GM12878 (cell line): ENCODE measurements around the gene PRKG1. TPM values are rescaled to one million over a fixed set of nuclear protein-coding genes. Genes with fewer than 3 reads are reported as not detected.

Experiments
- ATAC-seq: fragments of 200-7000 bp; cut with Tn5 transposase; 3 replicates; pipeline ENCODE4 v1.9.1; 2020; ENCODE audit warnings: mild to moderate bottlenecking, moderate library complexity
- BruUV-seq: library from RNA; stranded (reverse); fragments of 400-500 nt; replicated peaks from 2 replicates; lab custom pipeline; 2021; lab: Mats Ljungman, UMichigan
- CTCF ChIA-PET: fragments of 300-600 bp; sonication (Branson Sonifier 250); formaldehyde crosslinking; extraction: SDS; loops from one replicate; lab custom pipeline; 2021; ENCODE audit warnings: inconsistent platforms; lab: Yijun Ruan, JAX
- POLR2A ChIA-PET: fragments of 350-600 bp; formaldehyde crosslinking; extraction: SDS; loops from one replicate; lab custom pipeline; 2021; ENCODE audit warnings: inconsistent platforms; lab: Charles Lee
- RAD21 ChIA-PET: fragments of 300-600 bp; sonication (Branson Sonifier 250); formaldehyde crosslinking; loops from one replicate; lab custom pipeline; 2023; ENCODE audit warnings: antibody characterized with exemption; ENCODE audit not compliant: unreplicated experiment; lab: Charles Lee
- SMC1A ChIA-PET: fragments of 300-600 bp; sonication (Branson Sonifier 250); formaldehyde crosslinking; loops from one replicate; lab custom pipeline; 2023; ENCODE audit not compliant: unreplicated experiment, uncharacterized antibody; lab: Charles Lee
- DNase-seq: peaks from one replicate; pipeline ENCODE4 v3.0.0-alpha.2; 2011; ENCODE audit warnings: low read depth, low spot score
- FAIRE-seq: peaks from 3 replicates; lab custom pipeline; 2011; peaks lifted over from hg19 to GRCh38; lab: Jason Lieb, UNC
- H2AFZ ChIP-seq: 2 replicates; pipeline ENCODE4 v1.6.0; 2011; ENCODE audit warnings: low read depth, low read length, control low read depth; ENCODE audit not compliant: control insufficient read depth
- H3K27ac ChIP-seq: 2 replicates; pipeline ENCODE4 v1.5.1; 2011; ENCODE audit warnings: control low read depth; ENCODE audit not compliant: control insufficient read depth, insufficient read depth
- H3K27me3 ChIP-seq, 2 experiments: replicated peaks in 1 of 2; 2 replicates each; pipeline versions ENCODE4 v1.6.0 to v1.6.1; 2011; ENCODE audit warnings: low read length in 1 of 2; ENCODE audit not compliant: control insufficient read depth in 2 of 2, insufficient read depth in 2 of 2
- H3K36me3 ChIP-seq, 2 experiments: 2 replicates each; pipeline ENCODE4 v1.5.1; 2011; ENCODE audit warnings: low read length in 1 of 2; ENCODE audit not compliant: control insufficient read depth in 2 of 2, insufficient read depth in 2 of 2
- H3K4me1 ChIP-seq: 2 replicates; pipeline ENCODE4 v1.6.1; 2011; ENCODE audit warnings: mild to moderate bottlenecking, low read length, moderate library complexity, mixed read lengths; ENCODE audit not compliant: control insufficient read depth, insufficient read depth
- H3K4me2 ChIP-seq: 2 replicates; pipeline ENCODE4 v1.6.0; 2011; ENCODE audit warnings: control low read depth; ENCODE audit not compliant: control insufficient read depth, insufficient read depth
- H3K4me3 ChIP-seq: fragments of 200-600 bp; sonication (generic); 2 replicates; pipeline ENCODE4 v1.5.1; 2016
- H3K79me2 ChIP-seq: 2 replicates; pipeline ENCODE4 v1.6.0; 2011; ENCODE audit warnings: low read length; ENCODE audit not compliant: control insufficient read depth, insufficient read depth
- H3K9ac ChIP-seq: 2 replicates; pipeline ENCODE4 v1.8.0; 2011; ENCODE audit warnings: low read length, control low read depth, mixed read lengths; ENCODE audit not compliant: control insufficient read depth, insufficient read depth
- H3K9me3 ChIP-seq: replicated peaks from 3 replicates; pipeline ENCODE4 v1.5.1; 2011; ENCODE audit warnings: mild to moderate bottlenecking, low read length; ENCODE audit not compliant: control insufficient read depth, insufficient read depth
- H4K20me1 ChIP-seq: 2 replicates; pipeline ENCODE4 v1.6.0; 2011; ENCODE audit not compliant: control insufficient read depth, insufficient read depth
- FOS ChIP-seq: IDR thresholded peaks from 3 replicates; pipeline ENCODE4 v1.6.1; 2011; ENCODE audit warnings: borderline replicate concordance; ENCODE audit not compliant: insufficient read length; ENCODE audit errors: extremely low read depth
- HDAC6 ChIP-seq: fragments of 200-600 bp; sonication (generic); IDR thresholded peaks from one replicate; pipeline ENCODE4 v1.8.0; 2017; ENCODE audit warnings: antibody characterized with exemption; ENCODE audit not compliant: unreplicated experiment
- KDM1A ChIP-seq: fragments of 200-600 bp; sonication (generic); IDR thresholded peaks from 2 replicates; pipeline ENCODE4 v1.6.1; 2016; ENCODE audit warnings: borderline replicate concordance
- NFIC ChIP-seq: IDR thresholded peaks from 2 replicates; pipeline ENCODE4 v1.6.1; 2012; ENCODE audit warnings: low read depth, mild to moderate bottlenecking, inconsistent platforms, low read length, moderate library complexity
- NFYB ChIP-seq: IDR thresholded peaks from 2 replicates; pipeline ENCODE4 v1.6.1; 2011; ENCODE audit warnings: low read depth, mild to moderate bottlenecking, low read length, improper control_type of control experiment, moderate library complexity; ENCODE audit not compliant: insufficient read depth
- NR2C1 ChIP-seq: fragments of 450-650 bp; IDR thresholded peaks from 2 replicates; pipeline ENCODE4 v1.6.1; 2017; ENCODE audit warnings: antibody characterized with exemption, mild to moderate bottlenecking, moderate library complexity
- PML ChIP-seq: IDR thresholded peaks from 2 replicates; pipeline ENCODE4 v1.6.1; 2012; ENCODE audit warnings: low read length, inconsistent platforms
- SIX5 ChIP-seq: IDR thresholded peaks from 2 replicates; pipeline ENCODE4 v1.6.1; 2011; ENCODE audit warnings: mild to moderate bottlenecking, low read depth, low read length, moderate library complexity; ENCODE audit not compliant: severe bottlenecking
- SREBF1 ChIP-seq: IDR thresholded peaks from 2 replicates; pipeline ENCODE4 v1.6.1; 2012; ENCODE audit warnings: mild to moderate bottlenecking, low read length
- TAF1 ChIP-seq: IDR thresholded peaks from 2 replicates; pipeline ENCODE4 v1.6.1; 2011; ENCODE audit warnings: mild to moderate bottlenecking, low read depth, low read length, borderline replicate concordance
- WGBS: methylation state at CpG from one replicate; pipeline ENCODE4 v1.1.6; 2016; ENCODE audit warnings: low lambda C conversion rate; ENCODE audit not compliant: insufficient replicate concordance, insufficient coverage; ENCODE audit errors: missing lambda C conversion rate; 5-methylcytosine and 5-hydroxymethylcytosine counted together
- in situ Hi-C: fragments of 300-500 bp; cut with MboI; formaldehyde crosslinking; loops from 9 replicates; pipeline ENCODE4 v1.14.3; 2018; ENCODE audit warnings: mixed read lengths
- intact Hi-C: fragments of 100-400 bp; cut with micrococcal nuclease; formaldehyde crosslinking; loops from one replicate; pipeline ENCODE4 v1.14.2; 2022; ENCODE audit not compliant: unreplicated experiment
- polyA plus RNA-seq, 11 experiments: library from polyadenylated mRNA; depleted of rRNA in 4 of 11; unstranded in 6 of 11; stranded (reverse) in 5 of 11; fragments of >200 nt; fragmentation: Nextera tagmentation in 4 of 11; fragmentation: Illumina TruSeq in 1 of 11; extraction: Ambion mirVana in 4 of 11; extraction: Trizol in 1 of 11; gene quantifications; 1 replicate in 1 of 11; 2 replicates in 10 of 11; pipeline versions ENCODE4 v1.2.1 to v1.2.3, GENCODE V29; 2011 to 2016; ENCODE audit warnings: inconsistent platforms in 2 of 11, missing spikeins in 2 of 11, low read depth in 1 of 11
- total RNA-seq, 4 experiments: library from RNA; depleted of rRNA in 3 of 4; stranded (reverse); fragments of >200 nt in 3 of 4; fragmentation: Illumina TruSeq in 1 of 4; extraction: Trizol in 1 of 4; gene quantifications; 2 replicates each; pipeline versions ENCODE4 v1.2.1 to v1.2.3, GENCODE V29; 2013 to 2021
- TF ChIP-seq, protein P1 (sequence below): IDR thresholded peaks from 2 replicates; pipeline ENCODE4 v1.6.1; 2011; ENCODE audit warnings: low read depth, low read length, improper control_type of control experiment, borderline replicate concordance
- TF ChIP-seq, protein P2 (sequence below): IDR thresholded peaks from 2 replicates; pipeline ENCODE4 v1.6.1; 2012; ENCODE audit warnings: improper control_type of control experiment, low read depth, low read length; ENCODE audit not compliant: insufficient replicate concordance
- TF ChIP-seq, protein P3 (sequence below): IDR thresholded peaks from 2 replicates; pipeline ENCODE4 v1.6.1; 2011; ENCODE audit warnings: mild to moderate bottlenecking, low read depth, low read length, moderate library complexity; ENCODE audit not compliant: insufficient replicate concordance
- TF ChIP-seq, protein P4 (sequence below), 3 experiments: IDR thresholded peaks in 2 of 3; conservative IDR thresholded peaks in 1 of 3; 2 replicates each; pipeline ENCODE4 v1.5.1; 2011; ENCODE audit warnings: low read depth in 3 of 3, low read length in 3 of 3, mild to moderate bottlenecking in 3 of 3, control low read depth in 2 of 3, moderate library complexity in 2 of 3, inconsistent platforms in 1 of 3, mixed read lengths in 1 of 3; ENCODE audit not compliant: control insufficient read depth in 2 of 3, insufficient read depth in 1 of 3; ENCODE audit errors: extremely low read depth in 1 of 3

PRKG1 gene
- total and polyA plus RNA-seq, 10 of the 15 experiments (the other 5 are each of a cell fraction or from before 2014, with no cell fraction given) = 0.04 to 0.05 TPM; not detected in 8

DNA sequence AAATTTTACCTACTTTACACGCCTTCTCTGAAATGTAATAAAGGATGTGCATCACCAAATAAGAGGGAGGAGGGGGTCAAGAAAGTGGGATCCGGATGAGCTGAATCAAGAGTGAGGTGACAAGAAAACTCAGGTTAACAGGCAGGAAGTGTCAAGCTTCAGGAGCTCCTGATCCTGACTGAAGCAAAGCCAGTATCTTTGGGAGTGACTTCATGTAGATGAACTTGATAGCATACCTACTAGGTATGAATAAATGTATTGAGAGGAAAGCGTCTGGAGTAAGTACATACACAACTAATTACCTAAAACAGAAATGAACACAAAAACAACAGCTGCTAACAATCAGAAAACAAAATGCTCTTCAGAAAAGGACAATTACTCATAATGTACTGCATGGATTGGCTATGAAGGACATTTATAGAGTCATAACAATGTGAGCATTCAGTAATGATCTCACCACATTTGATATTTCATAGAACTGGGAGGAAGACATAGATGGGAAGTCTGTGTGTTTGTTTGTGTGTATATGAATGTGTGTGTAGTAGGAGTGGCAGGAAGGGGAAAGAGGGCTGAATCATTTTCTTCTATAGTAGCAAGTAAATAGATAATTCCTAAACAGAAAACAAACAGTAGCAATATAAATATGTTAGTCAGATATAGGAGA, 29.4 kb downstream of the PRKG1 start:
- Histone ChIP-seq H3K36me3 (no peaks in the 10 kb centered on the region), H3K9ac (no peak overlapping the region), H3K4me1 (no peaks in the 10 kb centered on the region), H3K79me2 (no peaks in the 10 kb centered on the region), H3K27ac (no peak overlapping the region), H3K27me3 (no peaks in the 10 kb centered on the region), H3K9me3 (no peaks in the 10 kb centered on the region), H4K20me1 (no peaks in the 10 kb centered on the region), H3K4me3 (no peak overlapping the region), H3K4me2 (no peak overlapping the region), H2AFZ (no peak overlapping the region)
- ChIA-PET CTCF (no interaction called here), SMC1A (no interaction called here), RAD21 (no interaction called here), POLR2A (no interaction called here)
- ATAC-seq (no peak), DNase-seq (no peak), FAIRE-seq (no peak)
- in situ Hi-C loops (no loop called here), intact Hi-C loops (no loop called here)
- no peak for TF ChIP-seq SIX5
- no peak for TF ChIP-seq NR2C1
- no peak for TF ChIP-seq SREBF1
- no peak for TF ChIP-seq HDAC6
- no peak for TF ChIP-seq FOS
- TF ChIP-seq, protein P1, sequence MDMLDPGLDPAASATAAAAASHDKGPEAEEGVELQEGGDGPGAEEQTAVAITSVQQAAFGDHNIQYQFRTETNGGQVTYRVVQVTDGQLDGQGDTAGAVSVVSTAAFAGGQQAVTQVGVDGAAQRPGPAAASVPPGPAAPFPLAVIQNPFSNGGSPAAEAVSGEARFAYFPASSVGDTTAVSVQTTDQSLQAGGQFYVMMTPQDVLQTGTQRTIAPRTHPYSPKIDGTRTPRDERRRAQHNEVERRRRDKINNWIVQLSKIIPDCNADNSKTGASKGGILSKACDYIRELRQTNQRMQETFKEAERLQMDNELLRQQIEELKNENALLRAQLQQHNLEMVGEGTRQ = no peak
- no peak for TF ChIP-seq NFYB
- no peak for TF ChIP-seq TAF1
- TF ChIP-seq NFIC = no peak
- no peak for TF ChIP-seq KDM1A
- TF ChIP-seq, protein P2, sequence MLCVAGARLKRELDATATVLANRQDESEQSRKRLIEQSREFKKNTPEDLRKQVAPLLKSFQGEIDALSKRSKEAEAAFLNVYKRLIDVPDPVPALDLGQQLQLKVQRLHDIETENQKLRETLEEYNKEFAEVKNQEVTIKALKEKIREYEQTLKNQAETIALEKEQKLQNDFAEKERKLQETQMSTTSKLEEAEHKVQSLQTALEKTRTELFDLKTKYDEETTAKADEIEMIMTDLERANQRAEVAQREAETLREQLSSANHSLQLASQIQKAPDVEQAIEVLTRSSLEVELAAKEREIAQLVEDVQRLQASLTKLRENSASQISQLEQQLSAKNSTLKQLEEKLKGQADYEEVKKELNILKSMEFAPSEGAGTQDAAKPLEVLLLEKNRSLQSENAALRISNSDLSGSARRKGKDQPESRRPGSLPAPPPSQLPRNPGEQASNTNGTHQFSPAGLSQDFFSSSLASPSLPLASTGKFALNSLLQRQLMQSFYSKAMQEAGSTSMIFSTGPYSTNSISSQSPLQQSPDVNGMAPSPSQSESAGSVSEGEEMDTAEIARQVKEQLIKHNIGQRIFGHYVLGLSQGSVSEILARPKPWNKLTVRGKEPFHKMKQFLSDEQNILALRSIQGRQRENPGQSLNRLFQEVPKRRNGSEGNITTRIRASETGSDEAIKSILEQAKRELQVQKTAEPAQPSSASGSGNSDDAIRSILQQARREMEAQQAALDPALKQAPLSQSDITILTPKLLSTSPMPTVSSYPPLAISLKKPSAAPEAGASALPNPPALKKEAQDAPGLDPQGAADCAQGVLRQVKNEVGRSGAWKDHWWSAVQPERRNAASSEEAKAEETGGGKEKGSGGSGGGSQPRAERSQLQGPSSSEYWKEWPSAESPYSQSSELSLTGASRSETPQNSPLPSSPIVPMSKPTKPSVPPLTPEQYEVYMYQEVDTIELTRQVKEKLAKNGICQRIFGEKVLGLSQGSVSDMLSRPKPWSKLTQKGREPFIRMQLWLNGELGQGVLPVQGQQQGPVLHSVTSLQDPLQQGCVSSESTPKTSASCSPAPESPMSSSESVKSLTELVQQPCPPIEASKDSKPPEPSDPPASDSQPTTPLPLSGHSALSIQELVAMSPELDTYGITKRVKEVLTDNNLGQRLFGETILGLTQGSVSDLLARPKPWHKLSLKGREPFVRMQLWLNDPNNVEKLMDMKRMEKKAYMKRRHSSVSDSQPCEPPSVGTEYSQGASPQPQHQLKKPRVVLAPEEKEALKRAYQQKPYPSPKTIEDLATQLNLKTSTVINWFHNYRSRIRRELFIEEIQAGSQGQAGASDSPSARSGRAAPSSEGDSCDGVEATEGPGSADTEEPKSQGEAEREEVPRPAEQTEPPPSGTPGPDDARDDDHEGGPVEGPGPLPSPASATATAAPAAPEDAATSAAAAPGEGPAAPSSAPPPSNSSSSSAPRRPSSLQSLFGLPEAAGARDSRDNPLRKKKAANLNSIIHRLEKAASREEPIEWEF = no peak
- TF ChIP-seq, protein P3, sequence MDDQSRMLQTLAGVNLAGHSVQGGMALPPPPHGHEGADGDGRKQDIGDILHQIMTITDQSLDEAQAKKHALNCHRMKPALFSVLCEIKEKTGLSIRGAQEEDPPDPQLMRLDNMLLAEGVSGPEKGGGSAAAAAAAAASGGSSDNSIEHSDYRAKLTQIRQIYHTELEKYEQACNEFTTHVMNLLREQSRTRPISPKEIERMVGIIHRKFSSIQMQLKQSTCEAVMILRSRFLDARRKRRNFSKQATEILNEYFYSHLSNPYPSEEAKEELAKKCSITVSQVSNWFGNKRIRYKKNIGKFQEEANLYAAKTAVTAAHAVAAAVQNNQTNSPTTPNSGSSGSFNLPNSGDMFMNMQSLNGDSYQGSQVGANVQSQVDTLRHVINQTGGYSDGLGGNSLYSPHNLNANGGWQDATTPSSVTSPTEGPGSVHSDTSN = no peak
- TF ChIP-seq, protein P4, sequence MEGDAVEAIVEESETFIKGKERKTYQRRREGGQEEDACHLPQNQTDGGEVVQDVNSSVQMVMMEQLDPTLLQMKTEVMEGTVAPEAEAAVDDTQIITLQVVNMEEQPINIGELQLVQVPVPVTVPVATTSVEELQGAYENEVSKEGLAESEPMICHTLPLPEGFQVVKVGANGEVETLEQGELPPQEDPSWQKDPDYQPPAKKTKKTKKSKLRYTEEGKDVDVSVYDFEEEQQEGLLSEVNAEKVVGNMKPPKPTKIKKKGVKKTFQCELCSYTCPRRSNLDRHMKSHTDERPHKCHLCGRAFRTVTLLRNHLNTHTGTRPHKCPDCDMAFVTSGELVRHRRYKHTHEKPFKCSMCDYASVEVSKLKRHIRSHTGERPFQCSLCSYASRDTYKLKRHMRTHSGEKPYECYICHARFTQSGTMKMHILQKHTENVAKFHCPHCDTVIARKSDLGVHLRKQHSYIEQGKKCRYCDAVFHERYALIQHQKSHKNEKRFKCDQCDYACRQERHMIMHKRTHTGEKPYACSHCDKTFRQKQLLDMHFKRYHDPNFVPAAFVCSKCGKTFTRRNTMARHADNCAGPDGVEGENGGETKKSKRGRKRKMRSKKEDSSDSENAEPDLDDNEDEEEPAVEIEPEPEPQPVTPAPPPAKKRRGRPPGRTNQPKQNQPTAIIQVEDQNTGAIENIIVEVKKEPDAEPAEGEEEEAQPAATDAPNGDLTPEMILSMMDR (IDR thresholded peaks at IDR 0.05 in 2 of 3, conservative IDR thresholded peaks at IDR 0.05 in 1 of 3; ENCODE audit: control insufficient read depth in 2 of 3, extremely low read depth in 1 of 3, insufficient read depth in 1 of 3, low read depth in 3 of 3, low read length in 3 of 3) = no peak
- no peak for TF ChIP-seq PML
- no TSS peak for BruUV-seq
- WGBS = 34% methylated on average over 3 of the region's 3 CpGs
